Mononuclear cell (primary cell): ENCODE measurements around the gene LIN37. TPM values are rescaled to one million over a fixed set of nuclear protein-coding genes. Genes with fewer than 3 reads are reported as not detected.

Experiments
- H3K27me3 ChIP-seq: 2 replicates; pipeline ENCODE4 v1.6.0; 2011; ENCODE audit warnings: low read length, control low read depth; ENCODE audit not compliant: insufficient read depth
- H3K4me1 ChIP-seq: 2 replicates; pipeline ENCODE4 v1.5.1; 2011; ENCODE audit warnings: mild to moderate bottlenecking, low read length, control low read depth; ENCODE audit not compliant: insufficient read depth
- H3K4me3 ChIP-seq: 2 replicates; pipeline ENCODE4 v1.5.1; 2011; ENCODE audit warnings: mild to moderate bottlenecking, low read length, moderate library complexity
- H3K9me3 ChIP-seq: 2 replicates; pipeline ENCODE4 v1.5.1; 2011; ENCODE audit warnings: low read depth, mild to moderate bottlenecking, control low read depth, low read length
- total RNA-seq: library from RNA; depleted of rRNA; stranded (reverse); fragments of >200 nt; gene quantifications from one replicate; pipeline ENCODE4 v1.2.3, GENCODE V29; 2012

LIN37 gene
- total RNA-seq, 1 donor, result 1.9 TPM

DNA sequence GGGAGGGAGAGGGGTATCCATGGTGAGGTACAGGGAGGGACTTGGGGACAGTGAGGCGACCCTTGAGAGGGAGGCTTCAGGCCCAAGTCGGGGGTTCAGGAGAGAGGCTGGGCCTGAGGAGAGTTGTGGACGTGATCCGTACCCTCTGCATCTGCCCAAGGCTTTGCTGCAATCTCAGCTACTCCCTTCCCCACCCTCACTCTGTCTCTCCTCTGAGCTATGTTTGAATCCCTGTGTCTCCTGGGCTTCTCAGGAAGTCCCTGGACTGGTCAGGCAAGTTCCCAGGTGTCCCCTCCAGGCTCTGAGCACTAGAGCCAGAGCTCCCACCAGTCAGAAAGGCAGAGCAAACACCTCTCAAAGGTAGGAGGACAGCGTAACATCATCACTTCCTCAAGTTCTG lies 1.8 kb downstream of the LIN37 start:
- H3K4me3 ChIP-seq, result no peak overlapping the region
- H3K4me1 ChIP-seq, result peaks cover 29% of the 10 kb centered on the region
- H3K9me3 ChIP-seq, result no peaks in the 10 kb centered on the region
- no peaks in the 10 kb centered on the region for H3K27me3 ChIP-seq

DNA sequence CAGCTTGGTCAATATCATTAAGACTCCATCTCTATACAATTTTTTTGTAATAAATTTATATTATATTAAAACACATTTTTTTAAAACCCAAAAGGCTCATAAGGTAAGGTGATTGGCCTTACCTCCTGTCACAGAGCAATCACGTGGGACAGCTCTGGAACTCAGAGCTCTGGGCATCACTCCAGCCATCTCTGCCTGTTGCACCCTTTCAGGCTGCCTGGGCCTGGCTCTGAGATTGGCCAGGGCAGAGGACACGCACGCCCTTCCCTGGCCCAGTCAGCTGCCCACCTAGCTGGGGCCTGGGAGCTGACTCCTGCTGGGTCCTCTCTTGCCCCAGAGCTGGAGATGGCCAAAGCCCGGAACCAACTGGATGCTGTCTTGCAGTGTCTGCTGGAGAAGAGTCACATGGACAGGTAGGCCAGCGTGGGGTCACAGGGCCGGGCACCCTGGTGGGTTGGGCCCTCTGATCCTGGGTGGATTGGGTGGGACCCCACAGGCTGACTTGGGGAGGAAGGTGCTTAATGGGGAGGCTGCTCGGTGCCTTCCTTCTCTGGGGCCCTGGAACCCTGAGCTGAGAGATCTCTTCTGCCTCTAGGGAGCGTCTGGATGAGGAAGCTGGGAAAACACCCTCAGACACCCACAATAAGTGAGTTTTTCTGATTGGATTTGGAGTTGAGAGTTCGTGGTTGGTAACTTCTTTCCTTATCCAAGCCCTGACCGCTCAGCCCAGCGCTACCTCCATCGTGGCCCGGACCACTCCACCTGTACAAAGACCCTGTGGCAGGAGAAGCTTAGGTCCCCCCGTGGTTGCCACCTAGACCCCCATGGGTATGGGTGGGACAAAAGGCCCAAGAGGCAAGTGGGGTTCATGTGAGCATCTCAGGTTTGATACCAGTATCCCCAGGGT lies 3.7 kb downstream of the LIN37 start:
- H3K4me3 ChIP-seq, result no peak overlapping the region
- H3K9me3 ChIP-seq, result no peaks in the 10 kb centered on the region
- peaks cover 34% of the 10 kb centered on the region for H3K4me1 ChIP-seq
- peaks cover 9% of the 10 kb centered on the region for H3K27me3 ChIP-seq

DNA sequence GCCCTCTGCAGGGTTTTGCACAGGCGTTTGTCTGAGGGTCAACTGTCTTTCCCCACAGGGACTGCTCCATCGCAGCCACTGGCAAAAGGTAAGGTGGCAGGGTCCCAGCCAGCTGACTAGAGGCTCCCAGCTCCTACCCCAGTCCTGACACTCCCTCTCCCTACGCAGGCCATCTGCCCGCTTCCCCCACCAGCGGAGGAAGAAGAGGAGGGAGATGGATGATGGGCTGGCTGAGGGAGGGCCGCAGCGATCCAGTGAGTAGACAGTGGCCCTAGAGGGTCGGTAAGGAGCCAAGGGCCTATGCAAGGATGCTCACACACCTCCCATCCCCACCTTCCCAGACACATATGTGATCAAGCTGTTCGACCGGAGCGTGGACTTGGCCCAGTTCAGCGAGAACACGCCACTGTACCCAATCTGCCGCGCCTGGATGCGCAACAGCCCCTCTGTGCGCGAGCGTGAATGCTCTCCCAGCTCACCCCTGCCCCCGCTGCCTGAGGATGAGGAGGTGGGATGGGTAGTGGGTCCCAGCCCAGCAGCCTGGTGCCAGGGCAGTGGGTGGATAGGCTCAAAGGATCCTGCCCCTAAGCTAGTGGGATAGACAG lies 4.5 kb downstream of the LIN37 start:
- Histone ChIP-seq H3K4me3 (no peak overlapping the region), H3K27me3 (peaks cover 9% of the 10 kb centered on the region), H3K4me1 (peaks cover 36% of the 10 kb centered on the region), H3K9me3 (no peaks in the 10 kb centered on the region)

DNA sequence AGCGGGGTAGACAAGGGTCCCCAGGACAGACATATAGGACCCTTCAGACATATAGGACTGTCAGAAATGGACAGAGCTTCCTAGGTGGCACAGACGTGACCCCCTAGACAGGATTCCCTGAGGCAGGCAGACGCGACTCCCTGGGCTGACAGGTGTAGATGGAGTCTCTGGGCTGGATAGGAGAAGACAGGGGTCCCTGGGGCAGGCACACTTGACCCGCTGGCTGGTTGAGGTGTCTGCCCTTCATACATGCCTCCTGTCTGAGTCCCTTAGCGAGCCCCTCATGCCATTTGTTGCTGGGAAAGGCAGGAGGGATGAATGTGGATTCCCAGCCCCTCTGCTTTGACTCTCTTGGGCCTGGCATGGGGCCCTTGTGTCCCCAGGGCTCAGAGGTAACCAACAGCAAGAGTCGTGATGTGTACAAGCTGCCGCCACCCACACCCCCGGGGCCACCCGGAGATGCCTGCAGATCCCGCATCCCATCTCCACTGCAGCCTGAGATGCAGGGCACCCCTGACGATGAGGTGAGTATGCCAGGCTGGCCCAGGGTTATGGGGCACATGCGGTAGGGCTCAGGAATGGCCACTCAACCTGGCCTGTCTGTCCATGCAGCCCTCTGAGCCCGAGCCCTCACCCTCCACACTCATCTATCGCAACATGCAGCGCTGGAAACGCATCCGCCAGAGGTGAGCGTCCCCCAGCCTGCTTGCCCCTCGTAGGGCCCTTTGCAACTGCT lies 5.4 kb downstream of the LIN37 start:
- peaks cover 36% of the 10 kb centered on the region for H3K4me1 ChIP-seq
- H3K27me3 ChIP-seq, result peaks cover 9% of the 10 kb centered on the region
- H3K4me3 ChIP-seq, result no peak overlapping the region
- no peaks in the 10 kb centered on the region for H3K9me3 ChIP-seq

DNA sequence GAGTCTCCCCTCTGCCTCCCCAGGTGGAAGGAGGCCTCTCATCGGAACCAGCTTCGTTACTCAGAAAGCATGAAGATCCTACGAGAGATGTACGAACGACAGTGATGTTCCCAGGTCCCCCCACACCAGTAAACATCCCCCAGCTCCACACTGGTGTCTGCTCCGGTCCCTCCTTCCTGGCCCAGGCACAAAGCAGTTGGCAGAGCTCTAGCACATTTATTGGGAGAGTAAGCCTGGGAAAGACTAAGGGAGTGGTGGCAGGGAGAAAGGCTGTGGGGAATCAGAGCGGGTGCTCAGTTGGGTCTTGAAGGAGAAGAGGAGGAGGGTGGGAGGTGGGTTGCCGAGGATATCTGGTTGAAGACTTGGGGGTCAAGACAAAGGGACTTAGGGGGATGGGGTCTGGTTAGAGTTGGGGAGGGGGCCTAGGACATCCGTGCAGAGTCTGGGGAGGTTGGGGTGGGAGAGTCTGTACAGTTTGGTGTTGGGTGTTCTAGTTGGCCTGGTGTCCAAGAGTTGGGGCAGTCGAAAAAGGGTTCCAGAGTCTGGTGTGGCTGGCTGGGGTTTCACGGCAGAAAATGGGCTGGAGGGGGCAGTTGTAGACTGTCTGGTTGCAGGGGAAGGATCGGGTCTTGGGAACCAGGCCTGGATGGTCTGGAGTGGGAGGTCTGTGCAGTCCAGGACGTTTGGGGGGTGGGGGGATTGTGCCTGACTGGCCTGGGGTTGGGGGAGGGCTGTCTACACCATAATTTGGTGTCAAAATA lies 6.2 kb downstream of the LIN37 start:
- peaks cover 9% of the 10 kb centered on the region for H3K27me3 ChIP-seq
- no peaks in the 10 kb centered on the region for H3K9me3 ChIP-seq
- peaks cover 34% of the 10 kb centered on the region for H3K4me1 ChIP-seq
- no peak overlapping the region for H3K4me3 ChIP-seq

DNA sequence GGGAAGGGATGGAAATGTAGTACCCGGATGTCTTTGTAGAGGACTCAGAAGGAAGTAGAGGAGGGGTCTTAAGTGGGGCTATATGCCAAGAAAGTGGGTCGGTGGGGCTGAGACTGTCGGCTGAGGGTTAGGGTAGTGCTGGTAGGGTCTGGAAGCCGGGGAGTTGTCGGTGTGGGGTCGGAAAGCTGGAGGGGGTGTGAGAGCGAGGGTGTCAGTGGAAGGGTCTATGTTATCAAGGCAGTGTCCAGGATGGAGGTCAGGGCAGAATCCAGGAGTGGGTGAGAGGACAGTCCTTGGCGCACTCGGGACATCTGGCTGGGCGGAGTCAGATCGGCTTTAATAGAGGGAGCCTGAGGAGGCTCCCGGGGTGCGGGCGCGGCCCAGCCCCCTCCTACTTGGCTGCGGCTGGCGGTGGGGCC lies 6.8 kb downstream of the LIN37 start:
- Histone ChIP-seq H3K4me3 (no peak overlapping the region), H3K27me3 (peaks cover 9% of the 10 kb centered on the region), H3K4me1 (peaks cover 34% of the 10 kb centered on the region), H3K9me3 (no peaks in the 10 kb centered on the region)

DNA sequence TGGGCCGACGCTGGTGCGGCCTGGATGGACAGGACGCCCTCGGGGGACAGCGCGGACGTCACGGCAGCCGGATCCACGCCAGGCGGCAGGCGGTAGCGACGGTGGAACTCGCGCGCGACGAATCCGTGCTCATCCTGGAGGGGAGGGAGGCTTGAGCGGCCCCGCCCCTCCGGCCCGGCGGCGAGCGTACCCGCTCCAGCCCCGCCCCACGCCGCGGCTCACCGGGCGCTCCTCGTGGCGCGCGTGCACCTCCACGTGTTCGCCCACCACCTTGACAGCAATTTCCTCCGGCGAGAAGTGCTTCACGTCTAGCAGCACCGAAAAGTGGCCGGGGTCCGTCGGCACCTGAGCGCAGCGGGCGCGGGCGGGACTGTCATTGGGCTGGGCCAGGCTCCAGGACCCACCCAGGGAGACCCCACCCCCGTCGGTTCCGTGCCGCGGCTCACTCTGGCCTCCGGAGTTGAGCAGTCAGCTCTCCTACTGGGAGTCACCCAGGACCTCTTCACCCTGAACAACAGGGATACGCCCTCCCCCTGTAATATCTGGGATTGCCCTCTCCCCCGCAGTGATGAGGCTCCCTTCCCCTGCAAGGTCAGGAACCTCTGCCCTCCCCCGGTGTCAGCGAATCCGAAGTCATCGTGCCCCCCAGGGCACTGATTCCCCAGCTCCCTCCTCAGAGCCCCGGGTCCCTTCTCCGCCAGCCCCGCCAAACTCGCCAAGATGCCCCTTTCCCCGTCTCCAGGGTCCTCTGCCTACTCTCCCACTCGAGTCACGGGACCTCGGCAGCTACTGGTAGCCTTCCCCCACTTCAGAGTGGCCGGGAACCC lies 7.4 kb downstream of the LIN37 start:
- peaks cover 9% of the 10 kb centered on the region for H3K27me3 ChIP-seq
- H3K9me3 ChIP-seq, result no peaks in the 10 kb centered on the region
- H3K4me3 ChIP-seq, result no peak overlapping the region
- peaks cover 34% of the 10 kb centered on the region for H3K4me1 ChIP-seq

DNA sequence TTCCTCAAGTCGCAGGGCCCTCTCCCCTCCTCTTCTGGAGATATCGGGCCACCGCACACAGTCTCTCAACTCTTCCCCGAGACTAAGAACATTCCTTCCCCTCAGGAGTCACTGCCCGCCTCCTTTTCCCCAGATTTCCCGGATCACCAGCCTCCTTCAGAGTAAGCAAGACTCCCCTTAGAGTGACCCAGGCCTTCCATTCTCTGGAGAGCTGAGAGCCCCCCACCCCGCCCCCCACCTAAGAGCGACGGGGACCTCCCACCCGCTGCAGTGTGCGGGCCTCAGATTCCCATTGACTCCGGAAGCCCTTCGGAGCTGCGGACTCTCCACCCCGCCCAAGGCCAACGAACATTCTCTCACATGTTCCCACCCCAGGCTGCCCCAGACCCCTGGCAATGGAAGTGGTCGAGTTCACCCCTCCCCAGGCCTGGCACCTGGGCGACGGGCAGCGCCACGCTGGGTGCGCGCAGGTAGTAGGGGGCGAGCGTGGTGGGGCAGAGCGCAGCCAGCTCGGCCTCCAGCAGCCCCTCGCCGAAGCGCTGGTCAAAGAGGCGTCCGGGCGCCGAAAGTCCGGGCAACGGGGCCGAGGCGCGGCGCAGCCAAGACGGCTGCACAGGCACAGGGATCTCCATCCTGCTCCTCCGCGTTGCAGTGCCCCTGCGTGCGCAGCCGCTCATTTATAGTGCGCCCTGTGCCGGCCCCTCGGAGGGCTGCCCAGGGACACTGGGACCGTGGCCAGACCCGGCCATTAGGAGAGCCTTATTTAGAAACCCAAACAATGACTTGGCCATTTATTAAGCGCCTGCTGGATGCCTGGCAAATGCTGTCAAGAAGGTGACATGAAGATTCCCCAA lies 8.2 kb downstream of the LIN37 start, which contains the start of gene HSPB6:
HSPB6 (minus strand) TSS at position 653 of the 854 bp plus-strand sequence; CDS start at position 632, 21 bp downstream.
- Histone ChIP-seq H3K4me3 (peak within 1 kb of the TSS; percentile 93), H3K4me1 (peaks cover 34% of the 10 kb centered on the region), H3K9me3 (no peaks in the 10 kb centered on the region), H3K27me3 (peaks cover 9% of the 10 kb centered on the region)

DNA sequence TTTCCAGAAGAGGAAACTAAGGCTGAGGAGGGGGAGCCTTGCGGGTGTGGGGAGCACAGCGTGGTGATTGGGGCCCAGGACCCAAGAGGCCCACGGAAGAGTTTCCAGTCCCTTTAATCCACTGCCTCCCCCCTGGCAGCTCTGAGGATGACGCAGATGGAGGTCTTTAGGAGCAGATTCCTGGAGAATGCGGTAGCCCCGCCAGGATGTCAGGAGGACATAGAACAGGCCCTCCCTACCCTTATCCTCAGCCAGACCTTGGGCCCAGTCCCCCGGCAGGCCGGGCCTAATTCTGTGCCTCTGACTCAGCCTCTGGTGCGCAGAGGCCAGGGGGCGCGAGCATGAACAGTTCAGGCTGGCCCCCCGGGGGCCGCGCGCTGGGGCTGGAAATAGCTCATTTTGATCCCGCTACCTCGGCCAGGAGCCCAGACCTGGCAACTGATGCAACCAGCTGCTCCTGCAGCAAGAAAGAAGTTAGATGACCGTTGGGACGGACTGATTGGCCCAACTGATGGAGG lies 8.9 kb downstream of the LIN37 start:
- Histone ChIP-seq H3K4me1 (peaks cover 34% of the 10 kb centered on the region), H3K4me3 (peak overlapping the region; percentile 93), H3K27me3 (peaks cover 9% of the 10 kb centered on the region), H3K9me3 (no peaks in the 10 kb centered on the region)

DNA sequence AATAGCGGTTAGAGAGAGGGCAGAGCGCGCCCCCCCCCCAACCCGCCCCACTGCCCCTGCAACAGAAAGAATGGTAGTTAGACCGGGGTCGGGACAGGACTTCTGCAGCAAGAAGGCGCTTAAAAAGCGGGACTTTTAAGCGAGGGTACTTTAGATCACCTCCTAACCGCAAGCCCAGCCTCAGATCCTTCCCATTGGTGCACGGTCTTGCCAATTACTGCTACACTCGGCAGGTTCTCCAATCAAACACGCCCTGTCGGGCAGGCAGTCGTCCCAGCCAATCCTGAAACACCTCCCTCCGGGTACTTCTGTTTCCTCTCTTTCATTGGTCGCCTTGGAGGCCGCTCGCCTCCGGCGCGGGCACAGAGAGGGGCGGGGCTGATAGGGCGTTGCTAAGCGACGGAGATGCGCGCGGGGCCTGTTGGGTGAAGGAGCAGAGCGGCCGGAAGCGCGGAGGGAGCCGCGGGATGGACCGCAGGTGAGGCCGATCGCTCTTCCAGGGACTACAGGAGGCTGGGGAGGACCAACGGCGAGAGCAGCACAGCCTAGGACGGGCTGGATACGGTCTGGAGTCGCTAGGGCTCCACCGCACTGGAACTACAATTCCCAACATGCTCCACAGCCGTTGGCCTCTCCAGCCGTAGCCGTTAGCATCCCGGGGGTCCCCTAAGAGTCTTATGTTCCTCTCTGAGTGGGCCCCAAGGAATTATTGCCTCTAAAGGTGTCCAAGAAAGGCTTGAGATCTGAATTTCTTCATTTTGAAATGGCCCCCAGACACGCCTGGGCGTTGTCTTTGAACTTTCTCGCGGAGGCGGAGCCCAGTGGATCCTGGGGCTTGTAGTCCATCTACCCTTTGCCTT lies 9.6 kb downstream of the LIN37 start, which contains the start of gene PROSER3:
PROSER3 (plus strand) TSS at position 428 of the 860 bp plus-strand sequence; CDS start at position 468, 40 bp downstream.
- H3K9me3 ChIP-seq, result no peaks in the 10 kb centered on the region
- H3K27me3 ChIP-seq, result peaks cover 9% of the 10 kb centered on the region
- peaks cover 34% of the 10 kb centered on the region for H3K4me1 ChIP-seq
- H3K4me3 ChIP-seq, result peak within 1 kb of the TSS; percentile 93

DNA sequence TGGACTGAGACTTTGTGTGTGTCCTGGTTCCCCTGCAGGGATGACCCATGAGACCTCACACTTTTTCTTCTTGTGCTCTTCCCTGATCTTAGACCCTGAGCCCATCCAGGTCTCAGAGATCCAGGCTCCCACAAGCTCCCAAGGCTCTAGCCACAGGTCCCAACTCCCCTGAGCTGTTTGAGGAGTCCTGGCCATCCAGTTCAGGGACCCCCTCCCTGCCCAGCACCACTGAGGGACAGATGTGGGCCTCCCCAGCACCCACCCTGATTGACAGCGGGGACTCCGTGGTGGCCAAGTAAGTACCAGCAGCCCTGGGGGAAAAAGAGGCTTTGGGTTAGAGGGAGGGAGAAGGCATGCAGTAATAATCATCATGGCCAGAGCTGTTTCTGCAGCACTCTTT lies 11.3 kb downstream of the LIN37 start:
- H3K27me3 ChIP-seq, result peaks cover 9% of the 10 kb centered on the region
- no peaks in the 10 kb centered on the region for H3K9me3 ChIP-seq
- H3K4me1 ChIP-seq, result peaks cover 34% of the 10 kb centered on the region
- H3K4me3 ChIP-seq, result no peak overlapping the region

DNA sequence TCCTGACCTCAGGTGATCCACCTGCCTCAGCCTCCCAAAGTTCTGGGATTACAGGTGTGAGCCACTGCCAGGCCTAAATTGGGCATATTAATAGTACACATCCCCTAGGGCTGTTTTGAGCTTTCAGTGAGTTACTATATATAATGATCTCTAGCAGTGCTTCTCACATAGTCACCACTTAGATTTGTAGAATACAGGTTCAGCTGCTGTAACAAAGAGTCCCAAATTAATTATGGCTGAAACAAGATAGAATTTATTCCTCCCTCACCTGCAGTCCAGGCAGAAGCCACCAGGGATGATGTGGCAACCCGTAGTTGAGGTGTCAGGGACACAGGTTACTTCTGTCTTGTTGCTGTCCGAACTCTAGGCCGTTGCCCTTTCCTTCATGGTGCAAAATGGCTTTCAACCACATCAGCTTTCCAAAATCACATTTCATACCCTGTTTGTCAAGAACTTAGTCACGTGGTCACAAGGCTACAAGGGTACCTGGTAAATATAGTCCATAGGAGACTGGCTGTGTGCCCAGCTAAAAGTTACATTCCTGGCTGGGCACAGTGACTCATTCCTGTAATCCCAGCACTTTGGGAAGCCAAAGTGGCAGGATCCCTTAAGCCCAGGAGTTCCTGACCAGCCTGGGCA lies 12.5 kb downstream of the LIN37 start:
- H3K4me1 ChIP-seq, result peaks cover 26% of the 10 kb centered on the region

More for the DNA sequence above, 12.5 kb downstream of the LIN37 start:
- H3K4me3 ChIP-seq, result no peak overlapping the region
- H3K27me3 ChIP-seq, result peaks cover 9% of the 10 kb centered on the region
- no peaks in the 10 kb centered on the region for H3K9me3 ChIP-seq
